Progenitor cell of endocrine pancreas (in vitro differentiated cells): Measurements from ENCODE around the gene FAM171A2. TPM values are rescaled to one million over a fixed set of nuclear protein-coding genes. Genes with fewer than 3 reads are reported as not detected.
A peak's percentile ranks its signal among the peaks of the same experiment; 100 is the strongest.

Experiments
- DNase-seq: peaks from one replicate; pipeline ENCODE4 v3.0.0; 2021; ENCODE audit warnings: low spot score; ENCODE audit not compliant: unreplicated experiment
- H3K27ac Mint-ChIP-seq: 2 replicates; pipeline ENCODE4 v1.8.0; 2021; ENCODE audit warnings: mild to moderate bottlenecking, moderate library complexity, mixed read lengths
- H3K27me3 Mint-ChIP-seq: 2 replicates; pipeline ENCODE4 v1.8.0; 2021; ENCODE audit warnings: mixed read lengths
- H3K36me3 Mint-ChIP-seq: 2 replicates; pipeline ENCODE4 v1.8.0; 2022; ENCODE audit warnings: mixed read lengths; ENCODE audit not compliant: insufficient read depth
- H3K4me1 Mint-ChIP-seq: 2 replicates; pipeline ENCODE4 v1.8.0; 2021; ENCODE audit warnings: low read depth, mixed read lengths
- H3K4me3 Mint-ChIP-seq: 2 replicates; pipeline ENCODE4 v1.8.0; 2021; ENCODE audit warnings: low read depth, mild to moderate bottlenecking, moderate library complexity, mixed read lengths
- H3K9me3 Mint-ChIP-seq: 2 replicates; pipeline ENCODE4 v1.8.0; 2021; ENCODE audit warnings: low read depth, mixed read lengths
- CTCF ChIP-seq: fragments of 200-600 bp; sonication (generic); IDR thresholded peaks from one replicate; pipeline ENCODE4 v1.5.0; 2021; ENCODE audit warnings: antibody characterized with exemption, mild to moderate bottlenecking; ENCODE audit not compliant: unreplicated experiment
- total RNA-seq: library from RNA; stranded (reverse); gene quantifications from 2 replicates; pipeline ENCODE4 v1.2.1, GENCODE V29; 2021

The FAM171A2 gene
- total RNA-seq, 1 donor from 2014 or later, result 42.5 TPM

DNA sequence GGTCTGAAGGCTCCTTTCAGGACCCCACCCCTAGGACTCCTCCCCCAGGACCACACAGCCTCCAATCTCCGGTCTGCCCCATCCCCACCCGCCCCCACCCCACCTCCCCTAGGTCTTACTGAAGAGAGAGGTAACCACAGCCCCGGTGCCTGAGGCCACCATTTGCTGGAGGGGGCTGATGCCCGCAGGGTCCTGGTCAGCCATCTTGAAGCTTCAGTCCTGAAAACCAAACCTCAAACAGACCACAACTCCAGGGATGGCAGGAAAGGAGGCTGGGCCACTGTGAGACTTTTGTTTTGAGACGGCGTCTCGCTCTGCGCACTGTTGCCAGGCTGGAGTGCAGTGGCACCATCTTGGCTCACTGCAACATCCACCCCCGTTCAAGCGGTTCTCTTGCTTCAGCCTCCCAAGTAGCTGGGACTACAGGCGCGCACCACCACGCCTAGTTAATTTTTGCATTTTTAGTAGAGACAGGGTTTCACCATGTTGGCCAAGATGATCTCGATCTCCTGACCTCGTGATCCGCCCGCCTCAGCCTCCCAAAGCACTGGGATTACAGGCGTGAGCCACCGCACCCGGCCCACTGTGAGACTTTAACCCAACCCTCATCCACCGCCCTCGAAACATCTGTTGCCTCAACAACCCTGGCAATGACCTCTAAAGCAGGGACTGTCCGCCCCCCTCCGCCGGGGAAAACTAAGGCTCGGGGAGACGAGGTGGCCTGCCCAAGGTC, 40.1 kb downstream of the FAM171A2 start:
- Mint-ChIP-seq H3K36me3 (peaks cover 3% of the 10 kb centered on the region), H3K9me3 (no peaks in the 10 kb centered on the region), H3K27me3 (peaks cover 11% of the 10 kb centered on the region), H3K4me1 (peaks cover 5% of the 10 kb centered on the region), H3K27ac (no peak overlapping the region), H3K4me3 (peak overlapping the region; percentile 80)
- TF ChIP-seq CTCF, result no peak
- DNase-seq, result no peak

DNA sequence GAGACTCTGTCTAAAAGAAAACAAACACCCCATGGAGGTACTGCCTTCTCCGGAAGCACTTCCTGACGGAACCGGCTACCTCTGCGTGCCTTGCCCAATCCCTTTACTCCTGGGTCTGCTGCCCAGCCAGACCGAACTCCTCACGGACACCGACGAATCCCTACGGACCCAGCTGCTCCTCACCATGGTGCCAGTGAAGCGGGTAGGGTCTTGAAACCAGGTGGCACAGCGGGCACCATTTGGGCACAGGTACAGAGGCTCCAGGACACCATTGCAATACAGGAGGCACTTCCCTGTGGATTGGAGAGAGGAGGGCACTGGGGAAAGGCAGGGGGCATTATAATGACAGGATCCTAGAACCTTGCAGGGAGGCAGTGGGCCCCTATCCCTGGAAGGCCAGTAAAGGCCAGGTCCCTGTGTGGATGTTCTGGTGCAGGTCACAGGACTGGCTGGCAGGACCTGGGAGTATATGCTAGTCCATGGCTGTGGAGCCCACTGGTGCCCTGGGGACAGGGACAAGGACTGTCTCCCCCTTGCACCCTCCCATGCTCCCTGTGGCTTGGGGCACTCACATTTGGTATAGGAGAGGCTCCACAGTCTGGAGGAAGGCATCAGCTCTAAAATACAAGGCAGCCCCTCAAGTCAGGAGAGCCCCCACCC, 41.3 kb downstream of the FAM171A2 start:
- H3K4me1 Mint-ChIP-seq, result peaks cover 5% of the 10 kb centered on the region
- H3K27ac Mint-ChIP-seq, result no peak overlapping the region
- peaks cover 3% of the 10 kb centered on the region for H3K36me3 Mint-ChIP-seq
- peaks cover 18% of the 10 kb centered on the region for H3K27me3 Mint-ChIP-seq
- no peak for DNase-seq
- peak overlapping the region; percentile 24 for H3K4me3 Mint-ChIP-seq
- H3K9me3 Mint-ChIP-seq, result no peaks in the 10 kb centered on the region
- TF ChIP-seq CTCF, result no peak

GRCh38 chr17:44321246-44322120, 42.2 kb downstream of the FAM171A2 start:
- Mint-ChIP-seq H3K4me1 (peaks cover 5% of the 10 kb centered on the region), H3K27me3 (peaks cover 24% of the 10 kb centered on the region), H3K36me3 (peaks cover 3% of the 10 kb centered on the region), H3K9me3 (no peaks in the 10 kb centered on the region), H3K27ac (no peak overlapping the region), H3K4me3 (no peak overlapping the region)
- DNase-seq, result no peak
- no peak for TF ChIP-seq CTCF

DNA sequence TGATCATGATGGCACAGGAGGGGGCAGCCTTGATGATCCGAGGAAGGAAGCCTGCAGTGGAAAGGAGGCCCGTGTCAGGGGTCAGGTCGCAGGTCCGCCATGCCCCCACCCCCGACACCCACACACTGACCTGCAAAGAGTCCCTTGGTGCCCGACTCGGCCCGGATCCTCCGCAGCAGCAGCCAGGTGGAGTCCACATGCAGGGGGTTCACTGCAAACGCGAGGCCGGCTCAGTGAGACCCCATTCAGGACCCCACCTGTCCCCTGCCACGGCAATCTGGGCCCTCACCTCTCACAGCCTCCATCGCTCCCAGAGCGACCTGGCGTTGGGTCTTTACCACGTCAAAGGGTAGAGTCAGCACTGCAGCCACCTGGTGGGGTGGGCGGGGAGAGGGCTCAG, 43.6 kb downstream of the FAM171A2 start:
- Mint-ChIP-seq H3K4me3 (no peak overlapping the region), H3K9me3 (no peaks in the 10 kb centered on the region), H3K27ac (no peak overlapping the region), H3K36me3 (peaks cover 3% of the 10 kb centered on the region), H3K4me1 (peaks cover 14% of the 10 kb centered on the region), H3K27me3 (peaks cover 28% of the 10 kb centered on the region)
- no peak for TF ChIP-seq CTCF
- no peak for DNase-seq
